ENCODE data around the gene YEATS2.

GRCh38 chr3:183711516-183711915 lies 13.9 kb downstream of the YEATS2 start:
- no peak for TF ChIP-seq POLR2AphosphoS5 (IDR thresholded peaks at IDR 0.05; ENCODE audit: low read depth)
- TF ChIP-seq CTCF (conservative IDR thresholded peaks at IDR 0.05; ENCODE audit: low read depth in 2 of 2) = no peak
- no peak for TF ChIP-seq NANOG (IDR thresholded peaks at IDR 0.05; ENCODE audit: borderline replicate concordance)
- no peak for TF ChIP-seq EZH2phosphoT487 (IDR thresholded peaks at IDR 0.05; ENCODE audit: unreplicated experiment)
- TF ChIP-seq REST (IDR thresholded peaks at IDR 0.05; ENCODE audit: unreplicated experiment) = no peak
- TF ChIP-seq JUNB (IDR thresholded peaks at IDR 0.05; ENCODE audit: unreplicated experiment) = no peak
- no peak for TF ChIP-seq STAT1 (IDR thresholded peaks at IDR 0.05; ENCODE audit: unreplicated experiment)
- TF ChIP-seq EZH2 (IDR thresholded peaks at IDR 0.05; ENCODE audit: low read depth, unreplicated experiment) = no peak

All from GM23338 (cell line).